ENCODE results near the gene JAM3. TPM values are rescaled to one million over a fixed set of nuclear protein-coding genes. Genes with fewer than 3 reads are reported as not detected.
A peak's percentile ranks its signal among the peaks of the same experiment; 100 is the strongest.

Gene JAM3
- total and polyA plus RNA-seq, 9 of the 15 experiments (the other 6 are each of a cell fraction or from before 2014, with no cell fraction given): 0.22 to 0.76 (median 0.40) TPM

- TF ChIP-seq KLF10 (CRISPR knock-in tag; IDR thresholded peaks at IDR 0.05): no peak
- TF ChIP-seq, protein P1, sequence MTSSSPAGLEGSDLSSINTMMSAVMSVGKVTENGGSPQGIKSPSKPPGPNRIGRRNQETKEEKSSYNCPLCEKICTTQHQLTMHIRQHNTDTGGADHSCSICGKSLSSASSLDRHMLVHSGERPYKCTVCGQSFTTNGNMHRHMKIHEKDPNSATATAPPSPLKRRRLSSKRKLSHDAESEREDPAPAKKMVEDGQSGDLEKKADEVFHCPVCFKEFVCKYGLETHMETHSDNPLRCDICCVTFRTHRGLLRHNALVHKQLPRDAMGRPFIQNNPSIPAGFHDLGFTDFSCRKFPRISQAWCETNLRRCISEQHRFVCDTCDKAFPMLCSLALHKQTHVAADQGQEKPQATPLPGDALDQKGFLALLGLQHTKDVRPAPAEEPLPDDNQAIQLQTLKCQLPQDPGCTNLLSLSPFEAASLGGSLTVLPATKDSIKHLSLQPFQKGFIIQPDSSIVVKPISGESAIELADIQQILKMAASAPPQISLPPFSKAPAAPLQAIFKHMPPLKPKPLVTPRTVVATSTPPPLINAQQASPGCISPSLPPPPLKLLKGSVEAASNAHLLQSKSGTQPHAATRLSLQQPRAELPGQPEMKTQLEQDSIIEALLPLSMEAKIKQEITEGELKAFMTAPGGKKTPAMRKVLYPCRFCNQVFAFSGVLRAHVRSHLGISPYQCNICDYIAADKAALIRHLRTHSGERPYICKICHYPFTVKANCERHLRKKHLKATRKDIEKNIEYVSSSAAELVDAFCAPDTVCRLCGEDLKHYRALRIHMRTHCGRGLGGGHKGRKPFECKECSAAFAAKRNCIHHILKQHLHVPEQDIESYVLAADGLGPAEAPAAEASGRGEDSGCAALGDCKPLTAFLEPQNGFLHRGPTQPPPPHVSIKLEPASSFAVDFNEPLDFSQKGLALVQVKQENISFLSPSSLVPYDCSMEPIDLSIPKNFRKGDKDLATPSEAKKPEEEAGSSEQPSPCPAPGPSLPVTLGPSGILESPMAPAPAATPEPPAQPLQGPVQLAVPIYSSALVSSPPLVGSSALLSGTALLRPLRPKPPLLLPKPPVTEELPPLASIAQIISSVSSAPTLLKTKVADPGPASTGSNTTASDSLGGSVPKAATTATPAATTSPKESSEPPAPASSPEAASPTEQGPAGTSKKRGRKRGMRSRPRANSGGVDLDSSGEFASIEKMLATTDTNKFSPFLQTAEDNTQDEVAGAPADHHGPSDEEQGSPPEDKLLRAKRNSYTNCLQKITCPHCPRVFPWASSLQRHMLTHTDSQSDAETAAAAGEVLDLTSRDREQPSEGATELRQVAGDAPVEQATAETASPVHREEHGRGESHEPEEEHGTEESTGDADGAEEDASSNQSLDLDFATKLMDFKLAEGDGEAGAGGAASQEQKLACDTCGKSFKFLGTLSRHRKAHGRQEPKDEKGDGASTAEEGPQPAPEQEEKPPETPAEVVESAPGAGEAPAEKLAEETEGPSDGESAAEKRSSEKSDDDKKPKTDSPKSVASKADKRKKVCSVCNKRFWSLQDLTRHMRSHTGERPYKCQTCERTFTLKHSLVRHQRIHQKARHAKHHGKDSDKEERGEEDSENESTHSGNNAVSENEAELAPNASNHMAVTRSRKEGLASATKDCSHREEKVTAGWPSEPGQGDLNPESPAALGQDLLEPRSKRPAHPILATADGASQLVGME (CRISPR knock-in tag; IDR thresholded peaks at IDR 0.05): 0 out of 2 replicates have a peak, but pooled peaks have one; percentile 78
- no peak for TF ChIP-seq EWSR1 (IDR thresholded peaks at IDR 0.05; ENCODE audit: borderline replicate concordance, low read depth, partially characterized antibody)
- TF ChIP-seq ILK (tag; IDR thresholded peaks at IDR 0.05; ENCODE audit: borderline replicate concordance, low read depth): no peak
- TF ChIP-seq MEIS2 (IDR thresholded peaks at IDR 0.05; ENCODE audit: partially characterized antibody): peak; percentile 45
- TF ChIP-seq, protein P2, sequence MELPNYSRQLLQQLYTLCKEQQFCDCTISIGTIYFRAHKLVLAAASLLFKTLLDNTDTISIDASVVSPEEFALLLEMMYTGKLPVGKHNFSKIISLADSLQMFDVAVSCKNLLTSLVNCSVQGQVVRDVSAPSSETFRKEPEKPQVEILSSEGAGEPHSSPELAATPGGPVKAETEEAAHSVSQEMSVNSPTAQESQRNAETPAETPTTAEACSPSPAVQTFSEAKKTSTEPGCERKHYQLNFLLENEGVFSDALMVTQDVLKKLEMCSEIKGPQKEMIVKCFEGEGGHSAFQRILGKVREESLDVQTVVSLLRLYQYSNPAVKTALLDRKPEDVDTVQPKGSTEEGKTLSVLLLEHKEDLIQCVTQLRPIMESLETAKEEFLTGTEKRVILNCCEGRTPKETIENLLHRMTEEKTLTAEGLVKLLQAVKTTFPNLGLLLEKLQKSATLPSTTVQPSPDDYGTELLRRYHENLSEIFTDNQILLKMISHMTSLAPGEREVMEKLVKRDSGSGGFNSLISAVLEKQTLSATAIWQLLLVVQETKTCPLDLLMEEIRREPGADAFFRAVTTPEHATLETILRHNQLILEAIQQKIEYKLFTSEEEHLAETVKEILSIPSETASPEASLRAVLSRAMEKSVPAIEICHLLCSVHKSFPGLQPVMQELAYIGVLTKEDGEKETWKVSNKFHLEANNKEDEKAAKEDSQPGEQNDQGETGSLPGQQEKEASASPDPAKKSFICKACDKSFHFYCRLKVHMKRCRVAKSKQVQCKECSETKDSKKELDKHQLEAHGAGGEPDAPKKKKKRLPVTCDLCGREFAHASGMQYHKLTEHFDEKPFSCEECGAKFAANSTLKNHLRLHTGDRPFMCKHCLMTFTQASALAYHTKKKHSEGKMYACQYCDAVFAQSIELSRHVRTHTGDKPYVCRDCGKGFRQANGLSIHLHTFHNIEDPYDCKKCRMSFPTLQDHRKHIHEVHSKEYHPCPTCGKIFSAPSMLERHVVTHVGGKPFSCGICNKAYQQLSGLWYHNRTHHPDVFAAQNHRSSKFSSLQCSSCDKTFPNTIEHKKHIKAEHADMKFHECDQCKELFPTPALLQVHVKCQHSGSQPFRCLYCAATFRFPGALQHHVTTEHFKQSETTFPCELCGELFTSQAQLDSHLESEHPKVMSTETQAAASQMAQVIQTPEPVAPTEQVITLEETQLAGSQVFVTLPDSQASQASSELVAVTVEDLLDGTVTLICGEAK (IDR thresholded peaks at IDR 0.05): no peak
- TF ChIP-seq, protein P2 (CRISPR knock-in tag; IDR thresholded peaks at IDR 0.05): no peak
- TF ChIP-seq, protein P3, sequence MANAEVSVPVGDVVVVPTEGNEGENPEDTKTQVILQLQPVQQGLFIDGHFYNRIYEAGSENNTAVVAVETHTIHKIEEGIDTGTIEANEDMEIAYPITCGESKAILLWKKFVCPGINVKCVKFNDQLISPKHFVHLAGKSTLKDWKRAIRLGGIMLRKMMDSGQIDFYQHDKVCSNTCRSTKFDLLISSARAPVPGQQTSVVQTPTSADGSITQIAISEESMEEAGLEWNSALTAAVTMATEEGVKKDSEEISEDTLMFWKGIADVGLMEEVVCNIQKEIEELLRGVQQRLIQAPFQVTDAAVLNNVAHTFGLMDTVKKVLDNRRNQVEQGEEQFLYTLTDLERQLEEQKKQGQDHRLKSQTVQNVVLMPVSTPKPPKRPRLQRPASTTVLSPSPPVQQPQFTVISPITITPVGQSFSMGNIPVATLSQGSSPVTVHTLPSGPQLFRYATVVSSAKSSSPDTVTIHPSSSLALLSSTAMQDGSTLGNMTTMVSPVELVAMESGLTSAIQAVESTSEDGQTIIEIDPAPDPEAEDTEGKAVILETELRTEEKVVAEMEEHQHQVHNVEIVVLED (CRISPR knock-in tag; IDR thresholded peaks at IDR 0.05): no peak
- TF ChIP-seq XRCC4 (IDR thresholded peaks at IDR 0.05; ENCODE audit: extremely low read depth, insufficient read depth, insufficient read length): no peak
- no peak for TF ChIP-seq CBFB (CRISPR knock-in tag; IDR thresholded peaks at IDR 0.05)
Observed at GRCh38 chr11:134068829-134069425, at the start of gene JAM3 (continued).
